RKO (cell line): ENCODE results near the gene MRPS18B.

Experiments
- DNase-seq: peaks from one replicate; pipeline ENCODE4 v3.0.0-alpha.2; 2016; ENCODE audit warnings: low spot score

MRPS18B gene

GRCh38 chr6:30603961-30604360 lies 13.7 kb upstream of the MRPS18B start:
- DNase-seq: no peak

- no peak for DNase-seq
Measured at GRCh38 chr6:30610065-30610464, 7.6 kb upstream of the MRPS18B start.

GRCh38 chr6:30611150-30611855 lies 6.3 kb upstream of the MRPS18B start:
- DNase-seq: no peak

- DNase-seq: no peak
Measured at GRCh38 chr6:30611856-30612194, 5.8 kb upstream of the MRPS18B start.

GRCh38 chr6:30612213-30612612 lies 5.4 kb upstream of the MRPS18B start:
- peak; percentile 48 for DNase-seq

- no peak for DNase-seq
Measured at GRCh38 chr6:30612687-30613248, 4.9 kb upstream of the MRPS18B start.

- peak; percentile 82 for DNase-seq
Measured at GRCh38 chr6:30613251-30614043, 4.2 kb upstream of the MRPS18B start.

GRCh38 chr6:30614044-30614842 lies 3.4 kb upstream of the MRPS18B start:
- no peak for DNase-seq

GRCh38 chr6:30614843-30615218 lies 2.8 kb upstream of the MRPS18B start:
- peak; percentile 97 for DNase-seq

GRCh38 chr6:30615219-30615957 lies 2.3 kb upstream of the MRPS18B start:
- peak; percentile 86 for DNase-seq

- peak; percentile 78 for DNase-seq
Measured at GRCh38 chr6:30615958-30616810, 1.5 kb upstream of the MRPS18B start.

GRCh38 chr6:30616811-30617564 lies 652 bp upstream of the MRPS18B start, which contains the start of gene PPP1R10:
PPP1R10 (minus strand) TSS chr6:30617243; CDS start chr6:30609944, 7,299 bp downstream.
- DNase-seq: peak; percentile 100

- peak; percentile 58 for DNase-seq
Measured at GRCh38 chr6:30618270-30618797, 694 bp downstream of the MRPS18B start.

GRCh38 chr6:30619561-30619960 lies 1.9 kb downstream of the MRPS18B start:
- DNase-seq: no peak

GRCh38 chr6:30625511-30625910 lies 7.9 kb downstream of the MRPS18B start:
- no peak for DNase-seq

- DNase-seq: peak; percentile 66
Measured at GRCh38 chr6:30626484-30627366, 9.1 kb downstream of the MRPS18B start, which contains the start of gene ATAT1. ATAT1 (plus strand) TSS chr6:30626874.

GRCh38 chr6:30635834-30636233 lies 18.2 kb downstream of the MRPS18B start:
- no peak for DNase-seq

GRCh38 chr6:30640481-30640880 lies 22.8 kb downstream of the MRPS18B start:
- no peak for DNase-seq

GRCh38 chr6:30641048-30641447 lies 23.4 kb downstream of the MRPS18B start:
- DNase-seq: no peak
